Anterior cingulate cortex (tissue), 58 donors: Measurements from ENCODE around the gene DCDC2B.

Source experiments
- DNase-seq, 58 donors: peaks; one replicate each; lab custom pipeline; 2025; lab: John Stamatoyannopoulos, UW

DCDC2B gene

DNA sequence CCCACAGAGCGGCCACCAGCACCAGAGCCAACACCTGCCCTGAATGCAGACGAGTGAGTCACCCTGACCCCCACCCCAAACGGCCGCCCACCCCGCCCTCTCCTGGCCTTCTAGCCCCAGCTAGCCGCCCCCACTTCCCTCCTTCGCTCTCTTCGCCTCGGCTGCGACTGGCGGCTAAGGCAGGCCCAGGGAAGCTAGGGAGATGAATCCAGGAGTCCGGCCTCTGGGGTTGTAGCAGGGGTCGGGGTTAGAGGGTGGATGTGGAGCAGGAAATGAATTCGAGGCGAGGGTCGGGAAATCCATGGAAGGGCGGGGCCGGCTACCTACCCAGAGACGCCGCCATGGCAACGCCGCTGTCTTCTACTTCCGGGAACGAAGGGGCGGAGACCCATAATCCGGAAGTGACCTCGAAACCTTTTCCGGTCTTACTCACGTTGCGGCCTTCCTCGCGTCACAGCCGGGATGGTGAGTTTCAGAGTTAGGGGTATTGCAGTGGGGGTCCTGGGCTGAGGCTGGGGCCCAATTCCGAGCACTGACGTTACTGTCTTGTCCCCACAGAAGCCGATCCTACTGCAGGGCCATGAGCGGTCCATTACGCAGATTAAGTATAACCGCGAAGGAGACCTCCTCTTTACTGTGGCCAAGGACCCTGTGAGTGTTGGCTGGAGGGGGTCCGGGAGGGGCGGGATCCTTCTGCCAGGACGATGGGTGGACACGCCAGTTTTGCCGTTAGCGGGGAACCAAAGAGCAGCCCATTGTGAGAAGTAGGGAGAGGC, 13.3 kb downstream of the DCDC2B start, which contains the start of the genes EIF3I and TMEM234:
TSS of gene EIF3I (plus strand) at position 428 of the 776 bp plus-strand sequence. CDS start at position 463, 35 bp downstream.
TSS of gene TMEM234 (minus strand) at position 374 of the 776 bp plus-strand sequence. CDS start at position 343, 31 bp downstream.
- DNase-seq = peak; percentile 30 to 95 (median 86)

DNA sequence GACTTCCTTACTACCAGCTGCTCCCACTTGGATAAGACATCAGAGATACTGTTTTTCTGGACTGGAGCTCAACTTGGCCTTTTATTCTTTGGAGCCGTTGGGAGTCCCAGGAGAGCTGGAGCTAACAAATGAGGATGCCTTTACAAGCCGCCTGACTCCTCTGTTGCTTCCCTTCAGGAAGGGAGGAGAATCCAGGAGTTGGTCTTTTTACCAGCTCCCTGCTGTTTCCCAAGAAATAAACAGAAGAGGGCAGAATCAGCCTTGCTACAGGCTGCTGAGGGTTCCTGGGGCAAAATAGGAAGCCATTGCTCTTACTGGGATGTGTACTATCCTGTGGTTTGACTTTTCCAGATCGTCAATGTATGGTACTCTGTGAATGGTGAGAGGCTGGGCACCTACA, 14.8 kb downstream of the DCDC2B start:
- DNase-seq = no peak

DNA sequence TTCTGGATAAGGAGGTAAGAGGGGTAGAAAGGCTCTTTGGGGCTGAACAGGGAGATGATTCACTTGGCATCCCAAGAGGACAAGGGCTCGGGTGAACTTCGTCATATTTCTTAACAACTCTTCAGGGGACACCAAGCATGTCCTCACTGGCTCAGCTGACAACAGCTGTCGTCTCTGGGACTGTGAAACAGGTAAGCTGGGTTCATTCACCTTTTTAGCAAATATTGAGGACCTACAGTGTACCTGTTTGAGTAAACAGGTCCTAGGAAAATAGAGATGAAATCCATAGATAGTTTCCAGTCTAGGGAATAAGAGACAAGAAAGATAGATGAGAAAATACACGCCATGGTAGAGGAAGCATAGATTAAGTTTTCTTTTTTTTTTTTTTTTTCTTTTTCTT, 15.4 kb downstream of the DCDC2B start:
- no peak for DNase-seq

DNA sequence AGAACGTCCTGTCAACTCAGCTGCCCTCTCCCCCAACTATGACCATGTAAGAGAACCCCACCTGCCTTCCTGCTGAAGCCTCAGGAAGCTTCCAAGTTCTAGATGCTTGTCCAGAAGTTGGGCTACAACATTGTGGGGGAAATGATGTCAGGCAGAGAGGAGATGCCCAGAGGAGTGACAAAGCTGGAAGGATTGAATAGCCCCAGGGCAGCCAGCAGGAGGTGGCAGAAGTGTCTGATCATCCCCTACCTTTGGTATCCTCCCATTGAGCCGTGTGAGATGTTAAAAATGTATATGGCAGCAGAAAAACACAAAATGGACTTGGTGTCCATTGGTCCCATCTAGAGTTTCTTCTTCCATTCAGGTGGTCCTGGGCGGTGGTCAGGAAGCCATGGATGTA, 19.9 kb downstream of the DCDC2B start:
- no peak for DNase-seq

DNA sequence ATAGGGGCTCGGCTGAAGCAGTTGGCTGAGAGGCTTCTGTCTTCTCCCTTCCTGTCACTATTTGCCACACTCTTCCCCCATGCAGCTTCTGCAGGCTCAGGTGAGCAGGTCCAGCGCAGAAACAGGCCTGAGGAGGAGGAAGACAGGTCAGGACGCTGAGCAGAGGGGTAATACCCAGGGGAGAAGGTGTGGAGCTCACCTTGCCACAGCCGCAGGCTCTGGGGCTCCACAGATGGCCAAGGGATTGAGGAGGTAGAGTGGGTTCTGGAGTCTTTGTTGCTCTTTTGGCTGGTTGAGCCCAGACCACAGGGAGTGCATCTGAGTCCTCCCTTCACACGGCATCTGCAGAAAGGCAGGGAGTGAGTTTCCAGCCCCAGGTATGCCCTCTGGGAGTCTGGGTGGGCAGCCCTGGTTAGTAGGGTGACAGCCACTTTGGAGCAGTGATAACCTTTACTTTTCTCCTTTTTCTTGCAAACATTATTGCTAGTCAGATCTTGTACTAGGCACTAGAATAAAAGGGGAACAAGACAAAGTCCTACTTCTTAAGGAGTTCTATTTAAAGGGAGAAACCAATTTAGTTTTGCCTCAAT, 23.0 kb downstream of the DCDC2B start:
- no peak for DNase-seq

DNA sequence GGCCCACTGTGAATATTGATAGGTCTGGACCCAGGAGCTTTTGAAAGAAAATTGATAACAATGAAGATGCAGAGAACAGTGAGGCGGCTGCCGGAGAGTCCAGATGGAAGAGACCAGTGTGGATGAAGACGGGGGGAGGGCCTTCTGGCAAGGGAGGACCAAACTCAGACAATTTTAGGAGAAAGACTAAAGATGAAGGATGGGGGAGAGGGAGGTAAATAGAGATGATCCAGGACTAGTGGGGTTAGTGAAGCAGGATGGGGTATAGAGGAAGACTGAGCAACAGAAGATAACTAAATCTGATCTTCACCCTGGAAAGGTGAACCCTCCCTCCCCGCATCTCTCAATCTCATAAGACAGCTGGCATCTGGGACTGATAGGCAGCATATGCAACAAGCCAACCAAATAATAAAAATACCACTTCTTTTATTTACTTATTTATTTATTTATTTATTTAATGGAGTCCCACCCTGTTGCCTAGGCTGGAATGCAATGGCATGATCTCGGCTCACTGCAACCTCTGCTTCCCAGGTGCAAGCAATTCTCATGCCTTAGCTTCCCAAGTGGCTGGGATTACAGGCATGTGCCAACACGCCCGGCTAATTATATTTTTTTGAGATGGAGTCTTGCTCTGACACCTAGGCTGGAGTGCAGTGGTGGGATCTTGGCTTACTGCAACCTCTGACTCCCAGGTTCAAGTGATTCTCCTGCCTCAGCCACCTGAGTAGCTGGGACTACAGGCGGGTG, 23.8 kb downstream of the DCDC2B start:
- no peak for DNase-seq

DNA sequence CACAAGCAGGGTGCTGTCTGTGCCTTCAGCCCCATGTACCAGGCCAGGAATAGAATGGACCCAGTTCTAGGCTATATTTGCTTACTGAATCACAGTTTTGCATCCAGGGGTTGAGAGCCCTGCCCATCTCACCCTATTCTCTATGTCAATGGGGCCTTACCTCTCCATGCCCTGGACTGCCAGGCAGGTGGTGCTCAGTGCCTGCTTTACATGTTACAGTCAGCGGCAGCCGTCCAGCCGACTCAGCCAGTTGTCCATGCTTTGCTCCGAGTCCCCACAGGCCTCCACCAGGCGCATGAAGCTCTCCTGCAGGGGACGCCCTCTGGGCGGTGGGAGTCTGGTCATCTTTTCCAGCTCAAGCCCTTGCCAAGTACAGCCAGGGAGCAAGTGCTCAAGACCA, 25.9 kb downstream of the DCDC2B start:
- DNase-seq = no peak

DNA sequence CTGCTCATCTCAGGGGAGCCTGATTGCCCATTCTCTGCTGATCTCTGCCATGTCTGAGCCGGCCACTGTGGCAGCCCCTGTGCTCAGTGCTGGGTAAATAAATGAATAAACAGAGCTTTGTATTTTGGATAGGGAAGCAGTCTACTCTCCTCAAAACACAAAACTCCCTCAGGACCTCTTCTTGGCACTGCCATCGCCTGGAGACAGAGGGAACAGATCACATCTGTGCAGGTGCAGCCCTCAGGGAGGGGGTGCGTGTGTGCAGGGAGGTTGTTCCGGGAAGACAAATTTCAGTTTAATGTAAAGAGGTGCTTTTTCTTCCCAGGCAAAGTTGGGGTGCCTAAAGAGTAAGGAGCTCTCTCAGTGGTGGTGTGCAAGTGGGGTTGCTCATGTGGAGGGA, 30.4 kb downstream of the DCDC2B start:
- no peak for DNase-seq

DNA sequence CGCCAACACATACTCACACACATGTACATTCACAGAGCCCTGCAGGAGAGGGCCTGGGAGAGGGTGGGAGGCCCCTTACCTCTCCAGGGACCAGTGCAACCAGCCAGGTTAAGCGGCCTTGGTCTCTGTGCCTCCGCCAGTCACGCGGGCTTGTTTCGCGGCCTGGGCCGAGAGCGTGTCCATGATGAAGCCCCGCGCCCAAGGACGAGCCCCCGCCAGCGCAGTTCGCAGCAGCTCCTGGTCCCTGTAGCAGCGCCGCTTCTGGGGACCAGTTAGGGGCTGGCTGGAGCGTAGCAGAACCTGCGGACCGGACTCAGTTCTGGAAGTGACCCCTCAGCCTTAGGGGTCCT, 30.9 kb downstream of the DCDC2B start:
- DNase-seq = no peak

DNA sequence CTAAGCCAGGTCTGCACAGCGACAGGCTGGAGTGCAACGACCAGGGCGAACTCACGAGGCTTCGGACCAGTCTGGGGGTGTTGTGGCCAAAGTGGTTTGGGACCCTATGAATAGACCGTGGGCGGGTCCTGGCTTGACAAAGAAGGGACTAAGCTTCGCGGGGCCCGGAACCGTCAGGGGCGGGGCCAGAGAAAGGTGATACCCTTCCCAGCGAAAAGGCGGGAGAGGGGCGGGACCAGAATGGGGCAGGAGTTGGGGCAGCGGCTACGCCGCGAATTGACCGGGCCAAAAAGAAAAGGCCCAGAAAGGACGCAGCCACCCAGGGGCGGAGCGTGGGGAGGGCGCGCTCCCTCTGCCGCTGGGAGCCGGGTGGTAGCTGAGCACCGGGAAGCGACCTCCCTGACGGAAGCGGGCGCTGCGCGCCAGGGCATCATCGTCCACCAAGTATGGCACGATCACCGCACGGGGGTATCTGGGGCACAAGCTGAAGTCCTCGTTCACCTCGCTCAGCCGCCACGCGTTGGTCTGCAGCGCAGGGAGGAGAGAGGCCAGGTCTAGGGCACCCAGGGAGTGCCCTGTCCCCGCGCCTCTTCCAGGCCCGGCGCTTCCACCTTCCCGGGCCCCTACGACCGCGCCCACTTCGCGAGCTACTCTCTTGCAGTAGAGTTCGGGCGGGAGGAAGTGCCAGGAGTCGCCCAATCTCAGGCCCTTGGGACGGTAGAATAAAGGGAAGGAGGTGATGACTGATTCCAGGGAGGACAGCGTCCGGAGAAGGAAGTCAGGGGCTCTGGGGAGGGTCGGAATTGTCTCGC, 31.5 kb downstream of the DCDC2B start:
- peak in 50 of 58 donors; percentile 14 to 78 (median 40) for DNase-seq

DNA sequence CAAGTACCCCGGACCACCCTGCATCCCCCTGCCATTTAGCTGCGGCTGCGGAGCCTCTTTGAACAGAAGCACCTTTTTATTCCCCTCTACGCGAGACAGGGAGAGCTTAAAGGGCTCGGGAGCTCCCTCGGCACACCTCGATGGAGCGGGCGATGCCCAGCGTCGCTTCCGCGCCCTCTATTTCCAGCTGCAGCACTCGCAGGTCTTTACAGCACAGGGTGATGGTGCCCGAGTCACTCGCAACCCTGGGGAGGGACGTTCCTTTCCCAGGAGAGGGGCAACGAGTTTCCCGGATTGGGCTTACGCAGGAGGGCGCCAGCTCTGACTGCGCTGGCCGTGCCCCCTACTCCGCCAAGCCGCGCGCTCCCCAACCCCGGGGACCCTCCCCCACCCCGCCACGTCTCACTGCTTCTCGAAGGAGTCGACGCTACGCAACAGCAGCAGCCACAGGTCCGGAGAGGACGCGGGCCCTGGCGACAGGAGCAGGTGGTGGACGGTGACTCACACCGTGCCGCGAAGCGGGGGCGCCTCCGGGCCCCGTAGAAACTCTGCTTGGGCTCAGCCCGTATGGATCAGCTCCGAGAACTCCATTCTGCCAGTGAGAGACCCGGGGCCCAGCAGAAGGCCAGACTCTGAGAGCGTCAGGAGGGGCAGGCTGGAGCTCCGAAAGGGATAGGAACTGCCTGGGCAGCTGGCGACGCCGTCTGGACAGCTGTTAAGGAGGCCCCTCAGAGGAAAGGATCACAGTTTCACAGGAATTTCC, 32.3 kb downstream of the DCDC2B start:
- DNase-seq = peak in 42 of 58 donors; percentile 6 to 72 (median 36)

DNA sequence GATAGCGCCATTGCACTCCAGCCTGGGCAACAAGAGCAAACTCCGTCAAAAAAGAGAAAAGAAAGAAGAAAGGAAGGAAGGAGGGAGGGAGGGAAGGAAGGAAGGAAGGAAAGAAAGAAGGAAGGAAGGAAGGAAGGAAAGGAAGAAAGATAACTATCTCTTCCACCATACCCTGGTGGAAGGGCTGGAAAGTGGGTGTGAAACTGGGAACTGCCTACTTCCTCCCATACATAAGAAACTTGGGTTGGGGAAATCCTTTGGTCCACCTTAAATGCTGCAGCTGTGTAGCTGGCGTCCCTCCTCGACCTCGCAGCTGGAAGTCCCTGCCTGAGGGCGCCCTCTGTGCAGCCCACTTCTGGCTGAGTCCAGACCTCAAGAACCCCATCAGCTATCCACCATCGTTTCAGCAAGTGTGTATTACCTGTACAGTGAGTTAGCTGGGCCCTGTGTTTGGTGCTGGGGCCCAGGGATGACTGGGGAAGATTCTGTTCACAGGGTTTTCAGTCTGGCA, 33.5 kb downstream of the DCDC2B start:
- DNase-seq = peak in 34 of 58 donors; percentile 3 to 60 (median 26)

DNA sequence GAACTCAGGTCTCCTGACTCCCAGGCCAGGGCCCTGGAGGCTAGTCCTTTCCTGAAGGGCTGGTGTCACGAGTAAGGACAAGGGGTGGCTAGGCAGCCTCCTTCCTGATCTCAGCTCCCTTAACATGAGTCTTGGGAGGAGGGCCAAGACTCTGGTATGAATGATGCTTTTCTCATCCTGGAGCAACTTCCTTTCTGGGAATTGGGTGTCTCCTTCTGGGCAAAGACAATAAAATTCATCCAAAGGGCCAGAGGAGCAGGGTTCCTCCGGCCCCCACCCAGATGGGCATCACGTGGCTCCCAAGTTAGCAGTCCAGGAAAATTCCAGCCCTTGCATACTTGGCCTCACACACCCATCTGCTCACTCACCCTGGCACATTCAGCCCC, 38.0 kb downstream of the DCDC2B start, which contains the start of gene FAM167B:
TSS of gene FAM167B (plus strand) at position 335 of the 386 bp plus-strand sequence. CDS start 200 bp downstream, outside the sequence.
- no peak for DNase-seq

DNA sequence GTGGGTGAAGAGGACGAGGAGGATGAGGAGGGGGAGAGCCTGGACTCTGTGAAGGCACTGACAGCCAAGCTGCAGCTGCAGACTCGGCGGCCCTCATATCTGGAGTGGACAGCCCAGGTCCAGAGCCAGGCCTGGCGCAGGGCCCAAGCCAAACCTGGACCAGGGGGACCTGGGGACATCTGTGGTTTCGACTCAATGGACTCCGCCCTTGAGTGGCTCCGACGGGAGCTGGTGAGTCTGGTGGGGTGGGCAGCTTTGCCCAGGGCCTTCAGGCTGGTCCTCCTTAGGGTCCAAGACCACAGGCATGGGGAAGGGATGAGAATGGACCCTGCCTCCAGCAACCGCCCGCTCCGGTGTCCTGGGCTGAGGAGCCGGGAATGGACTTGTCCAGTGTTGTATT, 38.6 kb downstream of the DCDC2B start:
- no peak for DNase-seq

DNA sequence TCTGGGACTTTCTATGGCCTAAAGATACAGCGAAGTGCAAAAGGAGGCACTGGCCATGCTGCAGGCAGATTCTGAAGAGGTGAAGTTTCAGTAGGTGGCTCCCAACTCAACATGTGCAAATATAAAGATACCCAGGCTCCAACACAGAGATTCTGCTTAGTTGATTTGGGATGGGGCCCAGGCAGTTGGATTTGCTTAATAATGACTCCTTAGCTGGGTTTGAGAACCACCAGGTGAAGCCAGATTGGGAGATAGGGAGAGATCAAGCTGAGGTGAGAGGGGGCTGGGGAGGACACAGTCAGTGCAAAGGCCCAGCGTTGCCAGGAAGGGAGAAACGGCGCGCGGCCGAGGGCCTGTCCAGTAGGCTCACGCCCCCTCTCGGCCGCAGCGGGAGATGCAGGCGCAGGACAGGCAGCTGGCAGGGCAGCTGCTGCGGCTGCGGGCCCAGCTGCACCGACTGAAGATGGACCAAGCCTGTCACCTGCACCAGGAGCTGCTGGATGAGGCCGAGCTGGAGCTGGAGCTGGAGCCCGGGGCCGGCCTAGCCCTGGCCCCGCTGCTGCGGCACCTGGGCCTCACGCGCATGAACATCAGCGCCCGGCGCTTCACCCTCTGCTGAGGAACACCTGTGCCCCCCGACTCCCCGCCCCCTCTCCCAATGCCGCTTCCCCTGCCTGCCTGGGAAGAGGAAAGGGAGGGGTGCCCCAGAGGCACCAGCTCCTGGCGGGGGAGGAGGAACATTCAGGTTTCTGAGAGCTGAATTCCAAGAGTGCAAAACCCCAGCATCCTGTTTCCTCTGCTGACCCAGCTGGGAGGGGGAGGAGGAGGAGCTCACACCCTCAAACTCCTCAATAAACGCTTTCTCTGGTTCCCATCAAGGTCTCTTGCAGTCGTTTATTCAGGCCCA, 39.3 kb downstream of the DCDC2B start:
- peak in 14 of 58 donors; percentile 4 to 46 (median 13) for DNase-seq

DNA sequence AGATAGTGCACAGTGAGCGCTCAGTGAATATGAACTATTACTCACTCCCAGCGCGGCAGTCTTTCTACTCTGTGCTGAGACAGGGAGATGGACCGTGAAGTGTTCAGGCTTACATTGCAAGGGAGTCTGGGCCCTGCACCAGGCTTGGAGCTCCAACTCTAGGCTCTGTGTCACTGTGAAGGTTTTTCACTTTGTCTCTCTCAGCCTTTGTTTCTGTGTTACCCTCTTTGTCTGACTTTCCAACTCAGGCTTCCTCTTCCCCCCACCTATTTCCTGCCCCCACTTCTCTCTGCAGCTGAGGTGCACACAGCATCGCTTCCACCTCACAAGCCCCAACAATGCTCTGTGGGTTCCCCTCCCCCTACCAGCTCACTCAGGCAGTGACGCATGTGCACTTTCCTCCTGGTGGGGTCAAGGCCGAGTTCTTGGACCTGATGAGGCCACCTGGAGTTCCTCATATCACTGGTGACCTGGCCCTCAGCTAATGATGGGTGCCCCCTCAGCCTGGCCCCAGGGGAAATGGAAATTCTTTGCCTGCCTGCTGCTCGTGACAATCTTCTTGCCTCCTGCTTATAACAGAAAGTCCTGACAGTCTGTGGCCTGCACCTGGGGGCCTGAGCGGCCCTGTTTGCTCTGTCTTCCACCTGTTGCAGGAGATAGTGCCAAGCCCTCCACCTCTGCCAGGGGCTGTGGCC, 41.1 kb downstream of the DCDC2B start:
- DNase-seq = no peak

DNA sequence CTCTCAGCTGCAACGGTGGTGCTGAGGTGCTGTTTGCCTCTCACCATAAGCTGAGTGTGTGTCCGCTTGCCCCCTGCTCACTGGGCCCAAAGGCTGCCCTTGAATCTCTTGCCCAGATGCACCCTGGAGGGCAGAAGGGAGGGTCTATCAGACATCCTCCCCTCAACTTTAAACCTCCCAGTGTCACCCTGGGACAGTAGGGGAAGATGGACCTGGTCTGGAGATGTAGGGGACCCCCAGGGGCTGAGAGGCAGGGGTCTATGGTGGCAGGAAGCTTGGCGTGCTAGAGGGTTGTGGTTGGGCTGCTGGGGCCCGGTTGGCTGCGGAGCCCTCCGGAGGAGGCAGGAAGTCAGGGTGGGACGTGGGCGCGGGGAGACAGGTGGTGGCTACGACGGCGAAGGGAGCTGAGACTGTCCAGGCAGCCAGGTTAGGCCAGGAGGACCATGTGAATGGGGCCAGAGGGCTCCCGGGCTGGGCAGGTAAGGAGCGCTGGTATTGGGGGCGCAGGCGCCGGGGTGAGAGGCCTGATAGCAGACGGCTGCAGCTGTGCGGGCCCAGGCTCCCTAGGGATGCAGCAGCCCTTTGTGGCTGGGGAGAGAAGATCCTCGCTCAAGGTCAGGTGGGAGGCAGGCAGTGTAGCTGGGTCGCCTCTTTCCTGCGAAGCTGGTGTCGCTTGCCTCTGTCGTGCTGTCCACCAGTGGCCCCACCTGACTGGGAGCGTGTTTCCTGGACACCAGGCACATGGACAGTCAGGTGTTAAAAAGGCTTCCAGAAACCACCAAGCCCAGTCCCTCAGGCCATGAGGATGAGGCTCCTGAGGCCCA, 42.2 kb downstream of the DCDC2B start, which contains the start of gene LCK:
TSS of gene LCK (plus strand) at position 373 of the 824 bp plus-strand sequence. CDS start 23,065 bp downstream, outside the sequence.
- DNase-seq = no peak
